GM18498 (cell line): Measurements from ENCODE around the gene TNFRSF8.

Experiments
- ATAC-seq: cut with Tn5 transposase; IDR thresholded peaks from one replicate; pipeline ENCODE4 v1.9.1; 2021; ENCODE audit warnings: mild to moderate bottlenecking, moderate library complexity; ENCODE audit not compliant: unreplicated experiment

TNFRSF8 gene

GRCh38 chr1:12113433-12114339 lies 50.6 kb downstream of the TNFRSF8 start:
- ATAC-seq = no peak

GRCh38 chr1:12114340-12114683 lies 51.2 kb downstream of the TNFRSF8 start:
- ATAC-seq = no peak

- no peak for ATAC-seq
Measured at GRCh38 chr1:12114916-12115315, 51.8 kb downstream of the TNFRSF8 start.

DNA sequence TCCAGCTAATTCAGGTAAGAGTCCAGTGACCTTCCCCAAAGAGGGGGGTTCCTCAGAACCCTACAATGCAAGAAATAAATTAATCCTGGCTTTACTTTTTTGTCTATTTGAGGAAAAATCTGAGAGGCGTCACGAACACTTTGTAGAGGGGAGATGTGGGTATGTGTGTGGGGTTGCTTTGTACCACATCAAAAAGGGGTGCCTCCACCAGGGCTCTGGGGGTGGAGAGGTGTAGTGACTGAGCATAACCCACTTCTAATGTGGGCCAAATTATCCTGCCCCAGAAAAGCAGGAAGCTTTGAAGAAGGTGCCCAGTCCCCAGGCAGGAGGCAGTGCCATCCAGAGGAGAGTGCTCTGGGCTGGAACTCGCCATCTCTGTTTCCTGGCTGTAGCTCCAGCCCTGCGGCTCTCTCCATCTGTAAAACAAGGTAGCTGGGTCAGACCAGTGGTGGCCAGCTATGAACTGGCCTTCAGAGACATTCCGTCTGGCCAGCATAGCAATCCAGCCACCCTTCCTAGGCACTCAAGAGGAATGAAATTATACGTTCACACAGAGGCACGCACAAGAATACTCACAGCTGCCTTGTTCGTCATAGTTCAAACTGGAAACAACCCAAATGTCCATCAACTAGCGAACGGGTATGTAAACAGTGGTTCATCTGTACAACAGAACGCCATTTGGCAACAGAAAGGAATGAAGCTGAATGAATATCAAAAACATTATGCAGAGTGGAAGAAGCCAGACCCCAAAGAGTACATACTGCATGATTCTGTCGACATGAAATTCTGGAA lies 58.3 kb downstream of the TNFRSF8 start:
- no peak for ATAC-seq

DNA sequence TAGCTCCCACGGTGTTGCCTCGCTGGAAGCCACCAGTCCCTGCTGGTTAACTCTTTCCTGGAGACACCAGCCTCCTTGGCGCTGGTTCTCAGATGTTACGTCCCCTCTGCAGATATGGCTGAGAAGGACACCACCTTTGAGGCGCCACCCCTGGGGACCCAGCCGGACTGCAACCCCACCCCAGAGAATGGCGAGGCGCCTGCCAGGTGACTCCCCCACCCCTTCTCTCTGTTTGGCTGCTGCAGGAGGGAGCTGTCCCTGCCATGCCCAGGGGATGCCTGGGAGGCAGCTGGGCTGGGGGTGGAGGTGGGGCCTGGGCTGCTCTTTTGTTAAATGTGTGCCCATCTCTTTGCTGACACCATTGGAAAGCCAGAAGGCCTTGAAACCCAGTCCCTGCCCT lies 60.1 kb downstream of the TNFRSF8 start:
- ATAC-seq = no peak

- ATAC-seq = no peak
Measured at GRCh38 chr1:12124693-12125421, 61.8 kb downstream of the TNFRSF8 start.

DNA sequence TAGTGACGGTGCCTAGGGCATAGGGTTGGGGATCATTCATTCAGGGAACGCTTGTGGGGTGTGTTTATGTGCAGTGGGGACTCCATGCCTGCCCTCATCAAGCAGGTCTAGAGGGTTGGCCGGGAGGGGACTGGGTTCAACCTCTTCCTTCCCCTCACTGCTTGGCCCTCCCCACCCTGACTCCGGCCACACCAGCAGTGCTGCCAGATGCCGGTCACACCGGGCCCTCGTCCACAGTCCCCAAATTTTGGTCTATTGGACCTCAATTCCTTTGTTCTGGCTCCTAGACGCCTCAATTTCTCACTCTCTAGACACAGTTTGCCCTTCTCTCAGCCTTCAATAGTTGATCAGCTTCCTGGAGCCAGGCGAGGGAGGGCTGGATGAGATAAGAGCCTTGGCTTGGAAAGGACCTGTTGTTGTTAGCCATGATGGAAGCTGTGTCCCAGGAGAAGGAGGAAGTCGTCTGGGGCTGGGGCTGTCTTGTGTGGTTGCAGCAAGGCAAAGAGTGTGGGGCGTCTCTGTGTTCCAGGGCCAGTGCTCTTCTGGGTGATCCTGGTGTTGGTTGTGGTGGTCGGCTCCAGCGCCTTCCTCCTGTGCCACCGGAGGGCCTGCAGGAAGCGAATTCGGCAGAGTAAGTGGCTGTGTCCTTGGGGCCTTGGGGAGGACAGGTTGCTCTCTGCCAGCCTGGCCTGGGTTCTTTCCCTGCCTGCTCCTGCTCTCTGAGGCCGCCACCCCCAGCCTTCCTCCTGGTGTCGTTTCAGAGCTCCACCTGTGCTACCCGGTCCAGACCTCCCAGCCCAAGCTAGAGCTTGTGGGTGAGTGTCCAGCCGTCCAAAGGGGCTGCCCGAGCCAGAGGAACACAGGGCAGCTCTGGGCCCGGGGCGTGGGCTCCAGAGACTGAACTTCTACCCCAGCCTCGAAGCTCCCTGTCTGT lies 62.6 kb downstream of the TNFRSF8 start:
- no peak for ATAC-seq

DNA sequence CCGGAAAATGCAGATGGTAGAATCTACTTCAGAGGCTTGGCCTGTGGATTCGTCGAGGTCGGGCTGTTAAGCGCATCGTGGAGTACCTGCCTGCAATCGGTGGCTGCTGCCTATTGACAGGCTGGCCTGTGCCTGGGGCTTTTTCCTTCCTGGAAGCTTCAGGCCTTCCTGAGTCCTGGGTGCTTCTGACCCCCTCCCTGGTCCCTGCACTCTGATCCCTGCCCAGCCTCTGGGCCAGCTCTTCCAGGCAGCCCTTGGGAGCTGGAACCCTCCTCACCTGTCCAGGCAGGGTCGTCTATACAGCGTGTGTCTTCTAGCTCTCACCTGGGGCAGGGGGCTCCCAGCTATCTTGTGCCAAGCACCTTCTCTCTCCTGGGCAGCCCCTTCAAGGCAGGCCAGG lies 63.7 kb downstream of the TNFRSF8 start:
- no peak for ATAC-seq

GRCh38 chr1:12127206-12127810 lies 64.2 kb downstream of the TNFRSF8 start:
- no peak for ATAC-seq

DNA sequence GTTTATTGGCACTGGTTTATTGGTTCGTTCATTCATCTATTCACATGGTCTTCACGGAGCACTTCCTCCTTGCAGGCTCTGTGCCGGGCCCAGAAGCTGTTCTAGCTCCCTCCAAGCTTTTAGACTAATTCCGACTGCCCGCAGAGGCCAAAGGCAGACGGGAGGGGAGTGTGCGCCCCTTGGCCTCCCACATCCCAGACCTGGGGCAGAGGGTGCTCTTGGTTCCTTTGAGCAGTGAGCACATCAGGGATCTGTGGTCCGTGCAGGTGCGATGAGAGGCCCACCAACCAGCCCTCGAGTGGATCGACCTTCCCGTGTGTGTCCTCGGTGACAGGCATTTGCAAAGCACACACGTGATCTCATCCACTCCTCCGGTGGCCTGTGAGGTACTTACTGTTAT lies 65.0 kb downstream of the TNFRSF8 start:
- ATAC-seq = no peak

DNA sequence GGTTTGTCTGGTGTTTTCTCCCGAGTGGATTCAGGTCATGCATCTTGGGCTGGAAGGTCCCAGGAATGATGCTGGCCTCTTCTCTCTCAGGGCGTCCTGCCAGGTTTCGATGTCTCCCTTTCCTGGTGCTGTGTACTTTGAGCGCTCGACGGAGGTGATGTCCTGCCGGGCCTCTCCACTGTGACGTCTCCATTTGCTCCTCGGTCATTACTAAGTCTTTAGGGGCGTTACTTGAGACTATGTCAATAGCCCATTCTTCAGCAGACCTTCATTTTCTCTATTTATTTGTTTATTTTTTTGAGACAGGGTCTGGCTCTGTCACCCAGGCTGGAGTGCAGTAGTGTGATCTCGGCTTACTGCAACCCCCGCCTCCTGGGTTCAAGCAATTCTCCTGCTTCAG lies 66.5 kb downstream of the TNFRSF8 start:
- no peak for ATAC-seq

- ATAC-seq = no peak
Measured at GRCh38 chr1:12130466-12131130, 67.5 kb downstream of the TNFRSF8 start.

DNA sequence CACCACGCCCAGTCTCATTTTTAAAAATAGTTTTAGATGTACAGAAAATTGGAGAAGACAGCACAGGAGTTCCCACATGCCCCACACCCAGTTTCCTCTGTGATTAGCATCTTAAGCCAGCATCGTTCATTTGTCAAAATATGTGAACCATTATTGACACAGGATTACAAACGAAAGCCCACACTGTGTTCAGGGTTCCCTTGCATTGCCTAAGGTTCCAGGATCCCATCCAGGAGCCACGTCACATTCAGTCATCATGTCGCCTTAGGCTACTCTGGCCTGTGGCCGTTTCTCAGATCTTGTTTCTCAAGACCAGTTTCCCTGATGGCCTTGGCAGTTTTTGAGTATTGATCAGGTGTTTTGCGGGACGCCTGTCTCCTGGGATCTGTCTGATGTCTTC lies 69.0 kb downstream of the TNFRSF8 start:
- no peak for ATAC-seq

DNA sequence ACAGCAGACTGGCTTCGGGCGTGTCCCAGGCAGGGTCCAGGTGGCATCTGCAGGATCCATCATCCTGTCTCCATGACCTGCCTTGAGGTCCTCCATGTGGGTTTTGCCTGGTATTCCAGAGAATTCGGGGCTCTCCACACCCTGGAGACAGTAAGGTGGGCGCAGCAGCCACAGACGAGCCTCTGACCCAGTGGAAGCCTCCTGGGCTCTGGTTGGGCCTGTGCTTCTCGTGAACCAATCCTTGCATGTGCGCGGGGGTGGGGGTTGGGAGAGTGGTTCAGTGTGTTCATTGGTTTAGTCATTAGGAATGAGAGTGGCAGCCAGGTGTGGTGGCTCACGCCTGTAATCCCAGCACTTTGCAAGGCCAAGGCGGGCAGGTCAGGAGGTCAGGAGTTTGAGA lies 71.6 kb downstream of the TNFRSF8 start:
- no peak for ATAC-seq

DNA sequence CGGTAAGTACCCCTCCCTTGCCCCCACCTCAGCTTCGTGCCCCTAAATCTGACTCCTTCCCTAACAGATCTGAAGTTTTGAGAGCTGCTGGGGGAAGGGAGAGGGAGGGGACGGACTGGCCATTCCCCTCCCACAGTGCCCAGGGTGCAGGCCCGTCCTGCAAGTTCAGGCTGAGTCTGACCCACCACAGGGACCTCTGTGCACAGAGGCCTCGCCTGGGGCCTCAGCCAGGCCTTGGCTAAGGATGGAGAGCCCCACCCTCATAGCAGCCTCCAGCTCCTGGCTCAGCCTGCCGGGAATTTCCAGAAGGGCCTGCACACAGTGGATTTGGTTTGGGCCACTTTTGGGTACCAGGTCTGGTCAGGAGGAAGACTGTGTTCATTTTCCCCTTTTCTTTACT lies 72.5 kb downstream of the TNFRSF8 start:
- ATAC-seq = no peak

DNA sequence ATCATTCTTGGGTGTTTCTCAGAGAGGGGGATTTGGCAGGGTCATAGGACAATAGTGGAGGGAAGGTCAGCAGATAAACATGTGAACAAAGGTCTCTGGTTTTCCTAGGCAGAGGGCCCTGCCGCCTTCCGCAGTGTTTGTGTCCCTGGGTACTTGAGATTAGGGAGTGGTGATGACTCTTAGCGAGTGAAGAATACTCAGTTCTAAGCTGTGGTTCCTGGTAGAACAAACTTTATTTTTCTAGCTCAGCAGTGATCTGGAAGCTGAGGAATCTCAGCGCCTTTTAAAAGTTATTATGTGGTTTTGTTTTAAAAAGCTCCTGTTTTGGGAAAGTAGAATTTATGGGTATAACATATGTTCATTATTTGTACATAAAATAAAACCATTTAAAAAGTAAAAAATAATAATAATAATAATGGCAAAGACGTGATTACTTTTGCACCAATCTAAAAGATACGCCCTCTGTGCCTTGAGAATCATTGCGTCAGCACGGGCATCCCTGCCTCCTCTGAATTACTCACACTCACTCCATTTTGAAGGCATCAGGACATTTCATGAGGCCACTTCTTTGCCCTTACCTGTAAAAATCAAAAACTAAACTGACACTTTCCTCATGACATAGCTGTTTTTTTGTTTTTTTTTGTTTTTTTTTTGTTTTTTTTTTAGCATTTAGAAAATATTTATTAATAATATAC lies 74.0 kb downstream of the TNFRSF8 start:
- ATAC-seq = no peak

- ATAC-seq = no peak
Measured at GRCh38 chr1:12138196-12139168, 75.4 kb downstream of the TNFRSF8 start.

DNA sequence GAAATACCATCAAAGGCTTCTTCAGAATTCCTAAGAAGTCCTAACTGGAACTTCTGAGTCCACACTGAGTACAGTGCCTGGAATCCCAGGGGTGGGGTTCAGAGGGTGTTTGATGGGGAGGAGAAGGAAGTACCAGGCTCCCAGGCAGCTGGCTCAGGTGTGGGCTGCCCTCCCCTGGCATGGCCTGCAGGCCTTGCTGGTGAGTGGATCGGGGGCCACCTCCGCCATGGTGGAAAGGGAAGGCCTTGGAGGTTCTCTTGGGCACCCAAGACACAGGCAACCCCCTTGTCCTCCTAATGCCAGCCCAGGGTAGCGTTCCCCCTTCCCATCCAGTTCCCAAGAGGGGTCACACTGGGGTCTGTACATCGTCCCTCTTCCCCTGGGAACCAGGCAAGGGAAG lies 76.9 kb downstream of the TNFRSF8 start:
- no peak for ATAC-seq
